Posterior vena cava (tissue), 2 donors: ENCODE data around the gene C1orf198. TPM values are rescaled to one million over a fixed set of nuclear protein-coding genes. Genes with fewer than 3 reads are reported as not detected.
A peak's percentile ranks its signal among the peaks of the same experiment; 100 is the strongest.
"Not testable (repeated sequence)": the region's sequence is repeated elsewhere in the genome, so short reads cannot be mapped to it uniquely, and the experiment has no call there.

Experiments
- DNase-seq: peaks from one replicate; pipeline ENCODE4 v3.0.0-alpha.2; 2020; ENCODE audit warnings: low spot score
- intact Hi-C, 2 donors: fragments of 100-400 bp; cut with DNase I; formaldehyde crosslinking; loops; one replicate each; pipeline versions ENCODE4 v1.14.1 to v1.14.2; 2022 to 2023
- total RNA-seq, 2 donors: library from RNA; stranded (reverse); fragmentation: NEBNext Ultra II Directional; extraction: Animal tissue kit (Norgen Biotek cat#: 25700); gene quantifications; one replicate each; pipeline ENCODE4 v1.2.1, GENCODE V29; 2021
- donor health status: DM: yes; HTN: yes; CAD: no.
- donor health status: DM: yes; HTN: yes; CAD: no.

The C1orf198 gene
- total RNA-seq, 2 donors from 2014 or later = 79.5 to 98.4 TPM

GRCh38 chr1:230849451-230850224 is 18.7 kb downstream of the C1orf198 start:
- DNase-seq = peak; percentile 90

GRCh38 chr1:230848235-230848634 is 20.1 kb downstream of the C1orf198 start:
- intact Hi-C loops = no loop called here

More at GRCh38 chr1:230849451-230850224, 18.7 kb downstream of the C1orf198 start:
- intact Hi-C loops = no loop called here

DNA sequence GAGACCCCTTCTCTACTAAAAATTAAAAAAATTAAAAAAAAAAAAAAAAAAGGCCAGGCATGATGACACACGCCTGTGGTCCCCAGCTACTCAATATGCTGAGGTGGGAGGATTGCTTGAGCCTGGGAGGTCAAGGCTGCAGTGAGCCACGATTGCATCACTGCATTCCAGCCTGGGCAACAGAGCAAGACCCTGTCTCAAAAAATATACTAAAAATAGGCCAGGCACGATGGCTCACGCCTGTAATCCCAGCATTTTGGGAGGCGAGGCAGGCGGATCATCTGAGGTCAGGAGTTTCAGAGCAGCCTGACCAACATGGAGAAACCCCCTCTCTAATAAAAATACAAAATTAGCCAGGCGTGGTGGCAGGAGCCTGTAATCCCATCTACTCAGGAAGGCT is 23.1 kb downstream of the C1orf198 start:
- peak; percentile 81 for DNase-seq
- intact Hi-C loops = not testable (repeated sequence)

More at GRCh38 chr1:230848235-230848634, 20.1 kb downstream of the C1orf198 start:
- no peak for DNase-seq

GRCh38 chr1:230844561-230844960 is 23.8 kb downstream of the C1orf198 start:
- no peak for DNase-seq
- intact Hi-C loops = no loop called here

DNA sequence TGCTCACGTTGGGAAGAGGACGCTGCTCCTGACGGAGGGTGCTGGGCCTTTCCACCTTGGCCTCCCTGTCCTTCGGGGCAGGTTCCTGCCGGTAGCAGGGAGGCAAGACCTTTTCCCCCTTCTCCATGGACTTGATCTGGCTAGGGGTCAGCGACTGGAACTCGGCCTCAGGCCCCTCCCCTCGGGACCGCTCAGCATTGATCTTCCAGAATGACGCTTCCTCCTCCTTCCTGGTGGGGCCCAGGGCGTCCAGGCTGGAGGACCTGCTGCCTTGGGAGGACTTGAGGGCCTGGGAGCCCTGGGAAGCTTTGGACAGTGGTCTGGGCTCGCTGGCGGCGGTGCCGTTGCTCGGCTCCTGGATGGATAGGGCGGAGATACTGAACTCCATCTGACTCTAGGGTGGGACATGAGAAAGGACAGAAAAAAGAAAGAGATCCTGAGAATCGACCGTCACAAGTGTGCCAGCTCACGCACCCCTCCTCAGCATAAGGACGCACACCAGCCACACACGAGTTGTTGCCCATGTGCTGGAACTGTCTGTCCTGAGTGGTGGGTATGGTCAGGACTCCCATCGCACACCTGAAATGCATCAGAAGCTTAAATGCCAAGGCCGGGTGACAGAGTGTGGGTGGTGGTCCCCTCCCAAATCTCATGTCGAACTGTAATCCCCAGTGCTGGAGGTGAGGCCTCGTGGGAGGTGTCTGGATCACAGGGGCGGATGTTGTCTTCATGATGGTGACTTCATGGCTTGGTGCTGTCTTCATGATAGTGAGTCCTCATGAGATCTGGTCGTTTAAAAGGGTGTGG is 24.6 kb downstream of the C1orf198 start:
- DNase-seq = no peak
- intact Hi-C loops = no loop called here

DNA sequence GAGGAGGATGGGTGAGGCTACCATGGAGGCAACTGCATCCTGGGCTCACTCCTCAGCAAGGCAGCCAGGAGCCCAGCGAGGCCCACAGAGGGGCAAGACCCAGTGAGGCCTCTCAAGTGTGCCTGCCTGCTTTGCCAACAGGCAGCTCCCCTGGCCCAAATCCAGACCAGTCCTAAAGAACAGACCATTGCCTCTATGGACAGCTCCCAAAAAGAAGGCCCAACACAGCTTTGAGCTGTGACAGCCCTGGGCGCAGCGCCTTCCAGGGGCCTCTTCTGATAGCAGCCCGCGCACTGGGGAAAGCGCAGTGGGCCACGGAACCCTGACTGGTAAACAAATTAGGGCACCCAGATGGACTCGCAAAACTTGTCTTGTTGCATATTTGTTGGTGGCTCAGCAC is 25.5 kb downstream of the C1orf198 start:
- intact Hi-C loops = no loop called here
- DNase-seq = peak; percentile 74

- DNase-seq = no peak
- intact Hi-C loops = no loop called here
Observed at GRCh38 chr1:230839173-230839572, 29.1 kb downstream of the C1orf198 start.

DNA sequence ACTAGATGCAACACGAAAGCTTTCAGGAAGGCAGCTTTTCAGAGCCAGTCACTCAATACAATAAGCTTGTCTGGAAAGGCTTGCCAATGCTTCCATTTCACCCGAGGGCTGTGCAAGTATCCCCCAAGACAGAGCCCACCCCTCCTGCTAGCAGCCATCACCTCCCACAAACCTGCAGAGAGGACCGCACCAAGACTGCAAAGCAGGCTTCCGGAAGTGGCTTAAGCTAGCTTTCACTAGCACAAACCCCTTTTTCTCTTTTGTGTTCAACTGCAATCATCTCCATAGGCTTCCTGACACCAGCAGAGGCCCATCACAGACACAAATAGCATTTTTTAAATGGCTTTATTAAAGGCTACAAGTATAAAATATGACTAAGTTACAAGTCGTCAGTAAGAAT is 31.5 kb downstream of the C1orf198 start:
- intact Hi-C loops = no loop called here

DNA sequence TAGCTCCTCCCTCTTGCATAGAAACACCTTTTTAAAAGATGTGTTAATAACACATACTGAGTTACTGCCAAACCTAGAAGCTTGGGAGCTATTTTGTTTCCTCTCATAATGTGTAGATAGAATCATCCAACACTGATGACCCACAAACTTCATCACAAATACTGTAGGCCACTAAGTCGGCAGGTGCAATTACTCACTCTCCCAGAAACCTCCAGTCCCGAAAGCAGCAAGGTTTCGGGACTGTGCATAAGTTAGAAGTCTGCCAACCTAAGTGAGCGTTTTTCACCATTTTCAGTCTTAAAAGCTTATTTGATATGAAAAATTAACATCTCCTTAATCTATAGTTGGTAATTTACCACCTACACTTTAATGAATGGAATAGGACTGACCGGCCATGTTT is 32.0 kb downstream of the C1orf198 start:
- no peak for DNase-seq
- intact Hi-C loops = no loop called here

More for the DNA sequence above, 31.5 kb downstream of the C1orf198 start:
- no peak for DNase-seq

DNA sequence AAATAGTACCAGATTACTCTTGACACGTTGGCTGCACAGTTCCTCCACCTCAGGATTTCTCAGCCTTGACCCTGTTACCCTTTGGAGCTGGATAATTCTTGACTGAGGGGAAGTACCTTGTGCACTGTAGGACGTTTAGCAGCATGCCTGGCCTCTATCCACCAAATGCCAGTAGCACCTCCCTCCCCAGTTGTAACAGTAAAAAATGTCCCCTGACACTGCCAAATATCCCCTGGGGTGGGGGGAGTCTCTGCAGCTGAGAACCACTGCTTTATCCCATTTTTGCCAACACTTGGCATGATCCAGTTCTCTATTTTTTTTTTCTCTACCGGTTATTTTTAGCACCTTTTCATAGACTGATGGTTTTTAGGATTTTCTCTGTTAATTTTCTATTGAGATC is 34.0 kb downstream of the C1orf198 start:
- DNase-seq = no peak
- intact Hi-C loops = no loop called here

DNA sequence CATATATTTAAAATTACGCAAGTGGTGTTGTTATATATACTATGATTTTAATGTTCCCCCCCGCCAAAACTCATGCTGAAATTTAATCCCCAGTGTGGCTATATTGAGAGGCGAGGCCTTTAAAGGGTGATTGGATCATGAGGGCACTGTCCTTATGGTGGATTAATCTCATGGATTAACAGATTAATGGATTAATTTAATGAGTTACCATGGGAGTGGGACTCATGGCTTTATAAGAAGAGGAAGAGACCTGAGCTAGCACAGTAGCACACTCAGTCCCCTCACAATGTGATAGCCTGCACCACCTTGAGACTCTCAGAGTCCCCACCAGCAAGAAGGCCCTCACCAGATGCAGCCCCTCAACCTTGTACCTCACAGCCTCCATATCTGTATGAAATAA is 34.8 kb downstream of the C1orf198 start:
- intact Hi-C loops = no loop called here
- DNase-seq = no peak

- intact Hi-C loops = no loop called here
- DNase-seq = no peak
Observed at GRCh38 chr1:230832476-230832875, 35.8 kb downstream of the C1orf198 start.

DNA sequence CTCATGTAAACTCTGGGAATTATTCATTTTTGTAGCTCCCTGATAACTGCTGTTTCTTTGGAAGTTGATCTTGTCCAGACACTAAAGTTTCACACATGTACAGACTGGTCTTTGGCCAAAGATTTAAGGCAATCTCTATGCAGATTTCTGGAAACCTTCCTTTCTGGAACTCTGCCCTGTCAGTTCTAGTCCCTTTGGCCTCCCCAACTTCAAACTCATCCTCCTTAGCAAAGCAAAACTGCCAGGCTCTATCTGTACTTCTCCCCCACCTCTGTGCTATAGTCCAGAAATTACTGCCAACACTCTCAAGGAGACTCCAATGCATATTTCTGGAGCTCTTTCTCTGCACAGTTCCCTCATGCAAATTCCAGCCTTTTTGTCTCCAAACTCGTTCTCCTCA is 36.5 kb downstream of the C1orf198 start:
- no peak for DNase-seq
- intact Hi-C loops = no loop called here

DNA sequence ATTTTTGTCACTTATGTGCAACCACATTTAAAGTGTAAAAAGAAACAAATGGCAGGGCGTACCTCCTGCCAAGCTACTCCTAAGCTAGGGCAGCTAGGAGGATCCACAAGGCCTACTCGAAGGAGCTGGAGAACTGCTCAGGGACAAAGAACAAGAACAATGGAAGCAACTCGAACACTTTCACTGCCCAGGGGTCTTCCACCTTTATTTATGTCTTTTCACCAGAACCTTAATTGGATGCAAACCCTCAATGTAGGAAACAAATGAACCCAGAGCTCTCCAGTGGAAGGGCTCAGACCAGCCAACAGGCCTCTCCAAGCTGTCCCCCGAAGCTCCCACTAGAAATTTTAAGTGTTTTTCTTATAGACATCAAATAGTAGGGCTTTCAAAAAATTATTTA is 39.9 kb downstream of the C1orf198 start:
- DNase-seq = no peak
- intact Hi-C loops = loop anchor here in 1 of 2 donors (5.0 kb wide), 1 partner anchor 39 kb away; the partner anchor contains the start of gene C1orf198

DNA sequence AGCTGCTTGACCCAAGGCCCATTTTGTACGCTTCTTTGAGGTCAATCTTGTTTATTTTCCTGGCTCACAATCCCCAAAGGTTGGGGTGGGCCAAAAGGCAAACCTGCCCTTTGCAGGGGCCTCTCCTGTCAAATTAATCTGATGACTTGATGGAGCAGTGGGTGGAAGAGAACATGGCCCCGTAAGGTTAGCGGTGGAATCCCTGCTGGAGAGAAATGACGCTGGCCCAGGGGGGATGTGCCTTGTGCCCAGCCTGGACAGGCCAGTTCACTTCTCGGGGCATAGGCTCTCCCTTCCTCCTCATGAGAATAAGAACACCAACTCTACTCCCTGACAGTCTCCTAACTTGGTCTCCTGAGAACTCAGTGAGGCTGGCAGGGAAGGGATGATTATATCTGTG is 40.5 kb downstream of the C1orf198 start:
- no peak for DNase-seq
- intact Hi-C loops = loop anchor here in 1 of 2 donors (5.0 kb wide), 1 partner anchor 40 kb away; the partner anchor contains the start of gene C1orf198

- DNase-seq = no peak
- intact Hi-C loops = loop anchor here in 1 of 2 donors (5.0 kb wide), 1 partner anchor 40 kb away; the partner anchor contains the start of gene C1orf198
Observed at GRCh38 chr1:230827081-230827681, 41.1 kb downstream of the C1orf198 start.

DNA sequence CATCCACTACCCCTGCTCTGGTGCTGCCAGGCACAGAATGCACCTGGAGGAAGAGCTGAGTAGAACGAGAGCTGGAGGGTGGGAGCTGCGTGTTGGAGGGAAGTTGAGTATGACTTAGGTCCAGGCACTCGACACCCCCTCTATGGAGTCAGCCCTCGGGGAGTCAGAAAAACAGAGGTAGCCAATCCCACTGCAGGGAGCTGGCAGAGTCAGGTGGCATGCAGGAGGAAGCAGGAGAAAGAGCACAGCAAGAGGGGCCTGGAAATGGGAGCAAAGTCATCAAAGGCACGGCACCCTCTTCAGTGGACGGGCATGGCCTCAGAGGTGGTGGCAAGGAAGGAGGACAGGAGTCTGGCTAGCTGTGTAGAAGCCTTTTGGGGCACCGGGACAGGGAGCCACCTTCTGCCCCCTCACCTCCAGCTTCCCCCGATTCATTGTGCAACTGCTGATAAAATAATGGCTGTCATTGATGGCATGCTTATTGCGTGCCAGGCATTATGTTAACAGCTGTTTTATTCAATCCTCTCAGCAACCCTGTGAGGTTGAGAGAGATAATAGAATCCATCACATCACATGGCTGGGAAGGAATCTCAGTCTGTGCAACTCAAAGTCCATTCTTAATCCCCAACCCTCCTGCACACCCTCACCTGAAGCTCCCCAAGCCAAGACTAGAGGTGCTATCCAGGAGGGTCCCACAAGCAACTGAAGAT is 42.0 kb downstream of the C1orf198 start:
- no peak for DNase-seq

GRCh38 chr1:230825761-230826160 is 42.6 kb downstream of the C1orf198 start:
- intact Hi-C loops = loop anchor here in 1 of 2 donors (5.0 kb wide), 1 partner anchor 42 kb away; the partner anchor contains the start of gene C1orf198

More for the DNA sequence above, 42.0 kb downstream of the C1orf198 start:
- intact Hi-C loops = loop anchor here in 1 of 2 donors (5.0 kb wide), 1 partner anchor 41 kb away; the partner anchor contains the start of gene C1orf198

More at GRCh38 chr1:230825761-230826160, 42.6 kb downstream of the C1orf198 start:
- no peak for DNase-seq
